OCI-LY3 (cell line): ENCODE results near the gene ST7.

Source experiments
- H2AFZ ChIP-seq: fragments of 200-600, 300-600 bp; shearing (Covaris generic); 2 replicates; pipeline ENCODE4 v1.6.0; 2014; ENCODE audit warnings: antibody characterized with exemption, low read depth, low read length
- H3K27ac ChIP-seq: fragments of 200-600, 300-600 bp; sonication (generic); 2 replicates; pipeline ENCODE4 v1.5.1; 2014; ENCODE audit warnings: mild to moderate bottlenecking, low read length, moderate library complexity, mixed read lengths
- H3K27me3 ChIP-seq: fragments of 200-600, 300-600 bp; sonication (generic); 2 replicates; pipeline ENCODE4 v1.6.1; 2014; ENCODE audit warnings: low read depth, low read length, mixed read lengths
- H3K36me3 ChIP-seq: fragments of 200-600, 300-600 bp; sonication (generic); replicated peaks from 2 replicates; pipeline ENCODE3; 2014; ENCODE audit warnings: low read depth, low read length, mixed read lengths
- H3K4me1 ChIP-seq: fragments of 300-600, 200-600 bp; sonication (generic); 2 replicates; pipeline ENCODE4 v1.6.1; 2014; ENCODE audit warnings: low read length, mixed read lengths
- H3K4me2 ChIP-seq: fragments of 200-600, 300-600 bp; sonication (generic); 2 replicates; pipeline ENCODE4 v1.6.1; 2014; ENCODE audit warnings: low read length, mixed read lengths
- H3K4me3 ChIP-seq: fragments of 300-600, 200-600 bp; sonication (generic); 2 replicates; pipeline ENCODE4 v1.5.1; 2014; ENCODE audit warnings: antibody characterized with exemption, mild to moderate bottlenecking, low read length, moderate library complexity
- H3K79me2 ChIP-seq: fragments of 300-600, 200-600 bp; shearing (Covaris generic); 2 replicates; pipeline ENCODE4 v1.6.1; 2014; ENCODE audit warnings: mild to moderate bottlenecking, low read length, mixed read lengths
- H3K9ac ChIP-seq: fragments of 300-600, 200-600 bp; shearing (Covaris generic); 2 replicates; pipeline ENCODE4 v1.6.0; 2014; ENCODE audit warnings: mild to moderate bottlenecking, low read length, moderate library complexity
- H3K9me3 ChIP-seq: fragments of 200-600, 300-600 bp; shearing (Covaris generic); 2 replicates; pipeline ENCODE4 v1.6.1; 2014; ENCODE audit warnings: low read length, mixed read lengths; ENCODE audit not compliant: insufficient read depth
- H4K20me1 ChIP-seq: fragments of 200-600, 300-600 bp; sonication (generic); 2 replicates; pipeline ENCODE4 v1.6.1; 2016; ENCODE audit warnings: low read length, mixed read lengths; ENCODE audit not compliant: insufficient read depth
- EZH2phosphoT487 ChIP-seq: fragments of 200-600 bp; shearing (Covaris generic); IDR thresholded peaks from 2 replicates; pipeline ENCODE4 v1.6.1; 2018; ENCODE audit warnings: antibody characterized with exemption, mixed run types, low read depth
- TF ChIP-seq, protein P1 (sequence below): fragments of 200-600, 300-600 bp; sonication (generic); IDR thresholded peaks from 2 replicates; pipeline ENCODE4 v1.5.1; 2014; ENCODE audit warnings: antibody characterized with exemption, low read length, low read depth

ST7 gene

DNA sequence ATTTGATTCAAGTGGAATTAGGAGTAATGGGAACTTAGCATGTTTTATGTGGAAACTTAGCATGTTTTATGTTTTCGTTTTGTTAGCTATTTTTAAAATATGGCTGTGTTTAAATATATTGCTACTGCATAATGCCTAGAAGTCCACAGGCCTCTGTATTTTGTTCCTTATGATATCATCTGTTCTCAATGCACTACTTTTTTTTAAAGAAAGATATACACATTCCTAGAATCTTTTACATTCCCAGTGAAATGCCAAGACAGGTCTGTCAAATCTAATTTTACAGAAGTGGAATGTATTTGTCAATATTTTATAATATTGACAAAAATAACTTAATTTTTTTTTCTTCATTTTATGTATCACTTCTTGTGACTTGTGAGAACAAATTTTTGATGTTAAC is 51.6 kb downstream of the ST7 start:
- Histone ChIP-seq H3K27me3 (no peaks in the 10 kb centered on the region), H3K79me2 (peaks cover 79% of the 10 kb centered on the region), H3K9ac (no peak overlapping the region), H3K4me1 (peaks cover 55% of the 10 kb centered on the region), H3K9me3 (no peaks in the 10 kb centered on the region), H3K36me3 (peaks cover 3% of the 10 kb centered on the region), H3K4me2 (no peak overlapping the region), H4K20me1 (no peaks in the 10 kb centered on the region), H2AFZ (no peak overlapping the region), H3K27ac (no peak overlapping the region), H3K4me3 (no peak overlapping the region)
- no peak for TF ChIP-seq EZH2phosphoT487
- TF ChIP-seq, protein P1, sequence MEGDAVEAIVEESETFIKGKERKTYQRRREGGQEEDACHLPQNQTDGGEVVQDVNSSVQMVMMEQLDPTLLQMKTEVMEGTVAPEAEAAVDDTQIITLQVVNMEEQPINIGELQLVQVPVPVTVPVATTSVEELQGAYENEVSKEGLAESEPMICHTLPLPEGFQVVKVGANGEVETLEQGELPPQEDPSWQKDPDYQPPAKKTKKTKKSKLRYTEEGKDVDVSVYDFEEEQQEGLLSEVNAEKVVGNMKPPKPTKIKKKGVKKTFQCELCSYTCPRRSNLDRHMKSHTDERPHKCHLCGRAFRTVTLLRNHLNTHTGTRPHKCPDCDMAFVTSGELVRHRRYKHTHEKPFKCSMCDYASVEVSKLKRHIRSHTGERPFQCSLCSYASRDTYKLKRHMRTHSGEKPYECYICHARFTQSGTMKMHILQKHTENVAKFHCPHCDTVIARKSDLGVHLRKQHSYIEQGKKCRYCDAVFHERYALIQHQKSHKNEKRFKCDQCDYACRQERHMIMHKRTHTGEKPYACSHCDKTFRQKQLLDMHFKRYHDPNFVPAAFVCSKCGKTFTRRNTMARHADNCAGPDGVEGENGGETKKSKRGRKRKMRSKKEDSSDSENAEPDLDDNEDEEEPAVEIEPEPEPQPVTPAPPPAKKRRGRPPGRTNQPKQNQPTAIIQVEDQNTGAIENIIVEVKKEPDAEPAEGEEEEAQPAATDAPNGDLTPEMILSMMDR, result no peak

DNA sequence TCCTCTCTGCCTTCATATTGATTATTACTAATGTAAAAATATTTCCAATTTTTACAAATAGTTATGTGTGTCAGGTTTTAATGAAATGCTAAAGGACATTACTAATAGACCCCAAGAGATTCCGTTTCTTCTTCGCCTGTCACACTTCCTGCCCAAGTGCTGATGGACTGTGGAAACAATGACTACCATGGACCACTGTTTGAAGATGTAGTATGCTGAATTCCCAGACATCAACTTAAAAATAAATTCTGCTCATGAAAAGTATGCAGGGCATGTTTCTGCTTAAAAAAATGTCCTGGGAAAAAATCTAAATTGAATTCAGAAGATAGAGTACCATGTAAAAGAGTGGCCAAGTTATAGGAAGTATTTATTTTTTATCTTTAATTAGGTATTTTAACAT is 52.1 kb downstream of the ST7 start:
- TF ChIP-seq, protein P1, result no peak
- TF ChIP-seq EZH2phosphoT487, result no peak
- Histone ChIP-seq H3K4me3 (no peak overlapping the region), H3K4me2 (no peak overlapping the region), H3K9ac (no peak overlapping the region), H3K79me2 (peaks cover 78% of the 10 kb centered on the region), H3K4me1 (peaks cover 59% of the 10 kb centered on the region), H4K20me1 (no peaks in the 10 kb centered on the region), H3K27ac (no peak overlapping the region), H2AFZ (no peak overlapping the region), H3K9me3 (no peaks in the 10 kb centered on the region), H3K27me3 (no peaks in the 10 kb centered on the region), H3K36me3 (peaks cover 3% of the 10 kb centered on the region)

DNA sequence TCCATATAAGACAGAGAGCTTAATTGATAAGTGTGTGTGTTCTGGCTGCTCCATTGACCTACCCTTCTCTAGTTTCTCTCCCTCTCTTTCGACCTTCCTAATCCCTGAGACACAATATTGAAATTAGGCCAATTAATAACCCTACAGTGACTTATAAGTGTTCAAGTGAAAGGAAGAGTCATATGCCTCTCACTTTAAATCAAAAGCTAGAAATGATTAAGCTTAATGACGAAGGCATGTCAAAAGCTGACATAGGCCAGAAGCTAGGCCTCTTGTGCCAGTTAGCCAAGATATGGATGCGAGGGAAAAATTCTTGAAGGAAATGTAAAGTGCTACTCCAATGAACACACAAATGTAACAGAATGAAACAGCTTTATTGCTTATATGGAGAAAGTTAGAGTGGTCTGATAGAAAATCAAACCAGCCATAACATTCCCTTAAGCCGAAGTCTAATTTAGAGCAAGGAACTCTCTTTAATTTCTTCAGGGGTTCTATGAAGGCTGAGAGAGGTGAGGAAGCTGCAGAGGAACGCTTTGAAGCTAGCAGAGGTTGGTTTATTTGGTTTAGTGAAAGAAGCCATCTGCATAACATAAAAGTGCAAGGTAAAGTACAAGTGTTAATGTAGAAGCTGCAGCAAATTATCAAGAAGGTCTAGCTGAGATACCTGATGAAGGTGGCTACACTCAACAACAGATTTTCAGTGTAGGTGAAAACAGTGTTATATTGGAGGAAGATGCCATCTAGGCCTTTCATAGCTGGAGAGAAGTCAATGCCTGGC is 53.8 kb downstream of the ST7 start:
- peak overlapping the region; percentile 78 for H3K4me2 ChIP-seq
- H3K4me3 ChIP-seq, result peak overlapping the region; percentile 28; the same call in 1 of the 2 replicates
- peaks cover 78% of the 10 kb centered on the region for H3K79me2 ChIP-seq

DNA sequence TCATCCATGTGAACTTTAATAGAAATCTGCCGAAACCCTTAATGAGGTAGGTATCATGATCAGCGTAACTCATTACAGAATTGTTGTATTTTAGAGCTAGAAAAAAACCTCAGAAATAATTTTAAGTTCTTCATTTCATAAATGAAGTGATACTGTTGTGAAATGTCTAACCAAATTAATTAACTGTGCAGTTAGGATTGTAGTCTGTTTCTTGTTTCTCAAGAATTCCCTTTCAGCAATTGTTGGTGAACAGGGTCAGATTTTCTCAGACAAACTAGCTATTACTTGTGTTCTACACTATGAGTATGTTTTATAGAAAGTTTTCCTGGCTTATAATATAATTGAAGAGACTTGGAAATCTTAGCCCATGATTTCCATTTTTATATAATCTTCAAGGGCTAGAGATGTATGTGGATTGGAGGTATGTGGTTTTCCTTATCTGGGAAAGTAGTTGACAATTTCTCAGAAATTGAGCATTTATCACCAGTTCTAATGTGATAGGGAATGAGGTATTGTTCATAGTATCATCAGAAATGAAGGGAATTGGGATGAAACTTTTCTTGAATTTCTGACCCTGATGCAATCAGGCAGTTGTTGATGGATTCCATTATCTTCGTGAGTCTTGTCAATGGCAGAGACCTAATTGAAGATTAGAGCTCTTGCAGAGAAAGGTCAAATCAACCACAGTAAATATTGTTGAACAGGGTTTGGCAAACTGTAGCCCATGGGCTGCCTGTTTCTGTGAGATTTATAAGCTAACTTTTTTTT is 55.0 kb downstream of the ST7 start:
- Histone ChIP-seq H3K4me3 (peak overlapping the region; percentile 28), H3K4me1 (peaks cover 77% of the 10 kb centered on the region), H3K79me2 (peaks cover 80% of the 10 kb centered on the region), H3K36me3 (peaks cover 3% of the 10 kb centered on the region), H3K9ac (peak overlapping the region; percentile 84), H2AFZ (no peak overlapping the region), H3K27me3 (no peaks in the 10 kb centered on the region), H3K27ac (peak overlapping the region; percentile 94), H3K4me2 (peak overlapping the region; percentile 78), H3K9me3 (no peaks in the 10 kb centered on the region), H4K20me1 (no peaks in the 10 kb centered on the region)
- no peak for TF ChIP-seq EZH2phosphoT487
- TF ChIP-seq, protein P1, result no peak

More for the DNA sequence above, 53.8 kb downstream of the ST7 start:
- TF ChIP-seq EZH2phosphoT487, result no peak
- Histone ChIP-seq H3K9ac (peak overlapping the region; percentile 84), H4K20me1 (no peaks in the 10 kb centered on the region), H3K36me3 (peaks cover 3% of the 10 kb centered on the region), H3K27ac (peak overlapping the region; percentile 94), H3K27me3 (no peaks in the 10 kb centered on the region), H3K4me1 (peaks cover 65% of the 10 kb centered on the region), H2AFZ (no peak overlapping the region), H3K9me3 (no peaks in the 10 kb centered on the region)
